Measurements from ENCODE around the gene NKD2.

NKD2 gene

DNA sequence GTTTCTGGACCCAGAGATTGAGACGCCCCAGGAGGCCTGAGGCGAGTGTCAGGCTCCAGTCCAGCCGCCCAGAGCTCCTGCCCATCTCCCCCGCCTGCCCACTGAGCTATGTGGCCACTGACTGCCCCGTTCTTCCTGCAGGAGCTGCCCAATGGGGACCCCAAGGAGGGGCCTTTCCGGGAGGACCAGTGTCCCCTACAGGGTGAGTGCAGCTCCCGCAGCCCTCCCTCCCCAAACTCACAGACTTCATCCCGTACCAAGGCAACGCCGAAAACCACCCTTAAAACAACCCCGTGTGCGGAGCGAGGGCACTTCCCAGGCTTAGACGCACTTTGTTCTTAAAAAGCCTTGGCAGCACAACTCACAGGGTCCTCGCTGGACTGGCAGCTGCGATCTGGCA is 23.4 kb downstream of the NKD2 start:
- no peak for DNase-seq

DNA sequence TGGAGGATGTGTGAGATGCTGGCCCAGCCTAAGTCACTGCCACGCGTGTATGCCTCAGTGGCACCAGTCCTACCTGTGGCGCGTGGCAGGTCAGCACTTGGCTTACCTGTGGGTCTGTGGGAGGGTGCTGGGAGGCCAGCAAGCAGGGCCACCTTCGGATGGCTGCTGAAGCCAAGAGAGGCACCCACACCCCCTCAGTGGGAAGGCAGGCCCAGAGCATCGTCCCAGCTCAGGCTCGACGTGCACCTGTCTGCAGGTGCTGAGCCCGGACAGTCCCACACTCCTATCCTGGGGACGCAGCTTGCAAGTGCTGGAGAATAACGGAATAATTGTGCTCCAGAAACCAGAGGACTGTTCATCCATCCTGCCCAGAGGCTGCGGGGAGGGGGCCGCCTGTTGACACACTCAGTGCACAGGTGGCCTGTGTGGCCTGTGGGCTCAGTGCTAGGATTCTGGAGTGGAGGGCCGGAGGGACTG is 24.0 kb downstream of the NKD2 start:
- DNase-seq: no peak

DNA sequence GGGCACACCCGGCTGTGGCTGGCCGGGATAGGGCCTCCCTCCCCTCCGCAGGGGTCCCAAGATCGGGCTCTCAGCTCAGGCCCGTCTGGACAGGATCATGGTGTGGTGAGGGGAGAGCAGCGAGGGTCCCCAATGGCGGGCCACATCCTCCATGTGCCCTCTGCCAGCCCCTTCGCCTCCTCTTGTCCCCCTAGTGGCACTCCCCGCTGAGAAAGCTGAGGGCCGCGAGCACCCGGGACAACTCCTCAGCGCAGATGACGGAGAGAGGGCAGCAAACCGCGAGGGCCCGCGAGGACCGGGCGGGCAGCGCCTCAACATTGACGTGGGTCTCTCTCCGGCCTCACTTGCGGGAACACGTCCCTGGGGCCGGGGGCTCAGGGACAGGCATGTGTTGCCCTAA is 24.6 kb downstream of the NKD2 start:
- no peak for DNase-seq

DNA sequence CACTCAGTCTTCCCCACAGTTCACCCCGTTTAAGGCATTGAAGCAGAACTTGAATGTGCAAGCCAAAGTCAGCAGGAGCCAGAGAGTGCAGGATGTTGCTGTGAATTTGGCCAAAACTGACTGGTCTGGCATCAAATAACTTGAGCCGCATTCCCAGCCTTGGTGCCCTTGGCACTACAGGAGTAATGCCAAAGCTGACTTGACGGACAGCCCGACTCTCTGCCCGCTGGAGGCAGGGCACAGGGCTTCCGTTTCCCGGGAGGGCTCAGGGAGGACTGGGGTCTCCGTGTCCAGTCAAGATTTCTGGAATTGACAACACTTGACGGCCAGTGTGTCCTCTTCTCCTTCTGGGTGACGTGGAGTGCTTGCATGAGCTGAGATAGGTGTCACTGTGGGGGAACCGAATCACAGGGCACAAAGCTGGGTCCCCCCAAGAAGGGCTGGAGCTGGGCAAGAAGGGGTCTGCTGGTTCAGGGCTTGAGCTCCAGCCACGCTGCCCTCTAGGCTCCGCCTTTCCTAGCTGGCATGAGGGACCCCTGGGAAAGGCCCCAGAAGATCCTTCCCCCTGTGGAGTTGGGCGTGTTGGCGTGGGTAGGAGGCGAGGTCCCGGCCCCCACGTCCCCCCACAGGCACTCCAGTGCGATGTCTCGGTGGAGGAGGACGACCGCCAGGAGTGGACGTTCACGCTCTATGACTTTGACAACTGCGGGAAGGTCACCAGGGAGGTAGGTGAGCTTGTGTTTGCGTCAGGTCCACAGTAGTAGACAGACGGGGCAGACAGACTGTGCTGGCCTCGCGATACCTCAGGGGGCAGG is 25.2 kb downstream of the NKD2 start:
- no peak for DNase-seq

DNA sequence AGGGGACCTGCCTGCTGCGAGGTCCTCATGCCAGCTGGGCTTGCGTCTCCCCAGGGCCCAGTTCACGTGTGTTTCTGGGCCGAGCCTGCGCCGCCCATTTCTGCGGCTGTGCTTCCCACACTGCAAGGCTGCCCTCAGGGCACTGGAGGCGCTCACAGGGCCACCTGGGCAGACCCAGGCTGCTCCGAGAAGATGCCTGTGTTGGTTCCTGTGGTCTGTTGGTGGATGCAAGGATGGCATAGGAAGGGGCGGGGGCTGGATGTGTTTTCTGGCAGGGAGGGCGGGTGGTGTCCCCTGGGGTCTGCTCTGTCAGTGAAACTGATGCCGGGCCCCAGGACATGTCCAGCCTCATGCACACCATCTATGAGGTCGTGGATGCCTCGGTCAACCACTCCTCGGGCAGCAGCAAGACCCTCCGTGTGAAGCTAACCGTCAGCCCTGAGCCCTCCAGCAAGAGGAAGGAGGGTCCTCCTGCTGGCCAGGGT is 25.9 kb downstream of the NKD2 start:
- DNase-seq: no peak

DNA sequence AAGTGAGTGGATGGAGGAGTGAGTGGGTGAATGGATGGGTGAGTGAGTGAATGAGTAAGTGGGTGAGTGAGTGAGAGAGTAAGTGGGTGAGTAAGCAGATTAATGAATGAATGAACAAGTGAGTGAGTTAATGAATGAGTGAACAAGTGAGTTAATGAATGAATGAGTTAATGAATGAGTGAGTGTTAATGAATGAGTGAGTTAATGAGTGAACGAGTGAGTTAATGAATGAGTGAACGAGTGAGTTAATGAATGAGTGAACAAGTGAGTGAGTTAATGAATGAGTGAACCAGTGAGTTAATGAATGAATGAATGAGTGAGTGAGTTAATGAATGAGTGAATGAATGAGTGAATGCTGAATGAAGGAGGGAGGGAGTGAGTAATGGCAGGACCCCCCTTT is 26.4 kb downstream of the NKD2 start:
- DNase-seq: no peak

DNA sequence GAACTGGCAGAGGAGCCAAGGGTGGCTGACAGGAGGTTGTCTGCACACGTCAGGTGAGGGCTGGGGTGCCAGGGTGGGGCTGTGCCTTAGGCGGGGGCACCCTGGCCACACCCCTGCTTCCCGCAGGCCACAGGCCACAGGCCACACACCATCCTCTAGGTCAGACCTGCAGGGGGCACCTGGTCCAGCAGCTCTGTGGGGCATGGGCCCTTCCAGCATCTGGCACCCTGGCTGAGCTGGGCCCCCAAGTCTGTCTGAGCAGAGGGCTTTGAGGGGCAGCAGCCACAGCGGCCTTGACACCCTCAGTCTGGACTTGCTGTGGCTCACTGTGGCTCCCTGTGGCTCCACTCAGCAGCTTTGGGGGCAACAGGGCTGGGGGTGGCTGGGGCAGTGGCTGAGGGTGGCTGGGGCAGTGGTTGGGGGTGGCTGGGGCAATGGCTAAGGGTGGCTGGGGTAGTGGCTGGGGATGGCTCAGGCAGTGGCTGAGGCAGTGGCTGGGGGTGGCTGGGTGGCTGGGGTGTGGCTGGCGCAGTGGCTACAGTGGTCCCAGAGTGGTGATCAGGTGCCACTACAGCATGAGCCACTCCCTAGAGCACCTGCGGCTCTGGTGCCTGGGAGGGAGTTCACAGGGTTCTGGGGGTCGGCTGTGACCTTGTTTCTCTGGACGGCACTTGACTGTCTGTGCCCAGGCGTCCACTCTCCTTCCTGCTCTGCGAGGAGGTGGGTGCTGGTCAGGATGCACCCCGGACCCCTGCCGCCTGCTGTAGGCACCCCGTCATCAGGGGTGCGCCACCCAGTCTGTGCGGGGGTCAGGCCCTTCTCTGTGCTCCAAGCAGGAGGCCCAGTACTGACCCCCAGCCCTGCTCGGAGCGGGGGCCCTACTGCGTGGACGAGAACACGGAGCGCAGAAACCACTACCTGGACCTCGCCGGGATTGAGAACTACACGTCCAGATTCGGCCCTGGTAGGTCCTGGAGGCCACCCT is 27.1 kb downstream of the NKD2 start:
- no peak for DNase-seq

DNA sequence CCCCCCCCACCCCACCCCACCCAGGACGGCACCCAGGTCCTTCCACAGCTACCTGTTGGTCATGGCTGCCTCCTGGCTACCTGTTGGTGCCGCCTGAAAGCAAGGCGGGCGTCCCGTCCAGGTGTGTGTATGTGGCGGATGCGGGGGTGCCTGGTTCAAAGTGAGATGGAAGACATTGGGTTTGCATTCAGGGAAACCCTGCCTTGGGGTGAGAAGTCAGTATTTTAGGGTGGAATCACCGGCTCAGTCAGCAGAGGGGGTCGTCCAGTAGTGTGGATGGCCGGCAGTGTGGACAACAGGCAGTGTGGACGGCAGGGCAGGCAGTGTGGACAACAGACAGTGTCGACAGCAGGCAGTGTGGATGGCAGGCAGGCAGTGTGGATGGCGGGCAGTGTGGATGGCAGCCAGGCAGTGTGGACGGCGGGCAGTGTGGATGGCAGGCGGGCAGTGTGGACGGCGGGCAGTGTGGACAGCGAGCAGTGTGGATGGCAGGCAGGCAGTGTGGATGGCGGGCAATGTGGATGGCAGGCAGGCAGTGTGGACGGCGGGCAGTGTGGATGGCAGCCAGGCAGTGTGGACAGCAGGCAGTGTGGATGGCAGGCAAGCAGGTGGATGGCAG is 28.0 kb downstream of the NKD2 start:
- DNase-seq: no peak

DNA sequence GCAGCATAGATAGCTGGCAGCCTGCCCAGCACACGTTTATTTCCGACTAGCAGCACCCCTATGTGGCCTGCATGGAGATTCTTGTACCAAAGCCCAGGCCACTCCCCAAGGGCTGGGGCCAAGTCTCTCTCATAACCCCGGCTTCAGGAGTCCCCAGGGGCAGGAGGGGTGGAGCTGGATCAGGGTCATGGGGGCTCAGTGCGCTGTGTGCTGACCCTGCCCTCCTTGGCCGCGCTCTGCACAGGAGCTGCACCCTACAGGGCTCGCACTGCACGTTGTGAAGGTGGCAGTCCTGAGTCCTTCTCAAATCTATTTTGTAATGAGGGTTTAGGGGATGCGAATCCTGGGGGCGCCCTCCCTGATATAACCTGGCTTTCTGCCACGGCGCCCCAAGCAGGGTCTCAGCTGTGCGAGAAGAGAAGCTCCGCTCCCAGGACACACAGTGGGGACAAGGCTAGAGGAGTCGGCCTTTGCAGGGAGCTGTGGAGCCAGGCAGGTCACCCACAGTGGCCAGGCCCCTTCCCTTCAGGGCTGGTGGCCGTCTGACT is 28.6 kb downstream of the NKD2 start:
- no peak for DNase-seq

DNA sequence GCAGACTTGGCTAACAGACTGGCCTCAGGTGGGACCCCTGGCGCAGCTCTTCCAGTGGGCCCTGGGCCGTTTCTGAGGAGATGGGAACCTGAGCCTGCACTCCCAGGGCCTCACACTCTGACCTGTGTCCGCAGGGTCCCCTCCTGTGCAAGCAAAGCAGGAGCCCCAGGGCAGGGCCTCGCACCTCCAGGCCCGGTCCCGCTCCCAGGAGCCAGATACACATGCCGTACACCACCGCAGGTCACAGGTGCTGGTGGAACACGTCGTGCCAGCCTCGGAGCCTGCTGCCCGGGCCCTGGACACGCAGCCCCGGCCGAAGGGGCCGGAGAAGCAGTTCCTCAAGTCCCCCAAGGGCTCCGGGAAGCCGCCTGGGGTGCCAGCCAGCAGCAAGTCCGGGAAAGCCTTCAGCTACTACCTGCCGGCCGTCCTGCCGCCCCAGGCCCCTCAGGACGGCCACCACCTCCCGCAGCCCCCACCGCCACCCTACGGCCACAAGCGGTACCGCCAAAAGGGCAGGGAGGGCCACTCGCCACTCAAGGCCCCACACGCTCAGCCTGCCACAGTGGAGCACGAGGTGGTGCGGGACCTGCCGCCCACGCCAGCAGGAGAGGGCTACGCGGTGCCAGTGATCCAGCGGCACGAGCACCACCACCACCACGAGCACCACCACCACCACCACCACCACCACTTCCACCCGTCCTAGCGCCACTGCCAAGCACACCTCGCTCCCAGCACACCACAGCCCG is 29.2 kb downstream of the NKD2 start:
- DNase-seq: no peak

DNA sequence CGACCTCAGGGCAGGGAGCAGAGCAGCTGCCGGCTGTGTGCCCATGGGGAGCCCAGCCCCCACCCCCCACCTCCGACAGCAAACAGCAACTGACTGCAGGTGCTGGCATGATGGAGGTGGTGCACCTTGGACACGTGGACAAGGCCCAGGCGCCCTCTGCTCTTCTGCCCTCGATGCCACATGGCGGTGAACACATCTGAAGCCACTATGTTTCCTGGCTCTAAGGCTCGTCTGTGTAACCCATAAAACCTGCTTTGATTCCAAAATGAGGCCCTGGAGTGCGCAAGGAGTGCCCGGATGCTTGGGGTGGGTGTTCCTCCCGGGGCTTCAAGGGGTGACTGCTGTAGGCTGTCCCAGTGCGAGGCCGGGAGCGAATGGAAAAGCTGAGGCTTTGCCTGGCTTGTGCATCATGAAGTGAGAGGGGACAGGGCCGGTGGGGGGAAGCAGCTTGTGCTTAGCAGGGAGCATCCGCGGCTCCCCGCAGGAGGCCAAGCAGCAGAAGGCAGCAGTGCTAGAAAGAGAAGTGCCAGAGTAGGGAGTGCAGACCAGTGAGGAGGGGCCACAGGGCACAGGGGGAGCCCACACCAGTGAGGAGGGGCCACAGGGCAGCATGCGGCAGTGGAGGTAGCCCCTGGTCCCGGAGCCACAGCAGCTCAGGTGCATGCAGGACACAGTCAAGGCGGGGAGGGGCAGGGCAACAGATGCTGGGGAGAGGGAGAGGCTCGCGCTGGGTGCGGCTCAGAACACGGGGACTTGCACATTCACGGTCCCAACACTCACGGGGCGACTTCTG is 30.0 kb downstream of the NKD2 start:
- no peak for DNase-seq

DNA sequence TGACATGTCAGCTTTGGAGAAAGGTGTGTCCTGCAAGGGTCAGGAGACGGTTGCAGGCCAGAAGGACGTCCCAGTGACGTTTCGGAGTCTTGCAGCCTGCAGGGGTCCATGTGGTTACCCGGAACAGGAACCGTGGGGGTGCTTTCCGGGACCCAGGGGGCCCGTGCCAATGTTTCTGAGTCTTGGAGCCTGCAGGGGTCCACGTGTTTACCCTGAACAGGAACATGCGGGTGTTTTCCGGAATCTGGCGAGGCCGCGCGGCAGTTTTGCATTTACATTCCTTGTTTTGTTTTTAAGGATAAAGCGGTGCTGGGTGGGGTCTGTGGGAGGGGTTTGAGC is 30.6 kb downstream of the NKD2 start:
- no peak for DNase-seq

DNA sequence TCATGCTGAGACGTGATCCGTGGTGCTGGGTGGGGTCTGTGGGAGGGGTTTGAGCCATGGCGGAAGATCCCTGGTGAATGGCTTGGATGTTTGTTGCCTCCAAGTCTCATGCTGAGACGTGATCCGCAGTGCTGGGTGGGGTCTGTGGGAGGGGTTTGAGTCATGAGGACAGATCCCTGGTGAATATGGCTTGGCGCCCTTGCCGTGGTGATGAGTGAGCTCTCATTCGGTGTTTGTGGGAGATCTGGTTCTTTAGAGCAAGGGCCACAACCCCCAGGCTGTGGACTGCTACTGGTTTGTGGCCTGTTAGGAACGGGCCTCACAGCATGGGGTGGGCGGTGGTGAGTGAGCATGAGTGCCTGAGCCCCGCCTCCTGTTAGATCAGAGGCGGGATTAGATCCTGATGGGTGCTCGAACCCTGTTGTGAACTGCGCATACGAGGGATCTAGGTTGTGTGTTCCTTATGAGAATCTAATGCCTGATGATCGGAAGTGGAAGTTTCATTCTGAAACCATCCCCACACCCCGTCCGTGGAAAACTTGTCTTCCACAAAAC is 31.2 kb downstream of the NKD2 start:
- DNase-seq: no peak

DNA sequence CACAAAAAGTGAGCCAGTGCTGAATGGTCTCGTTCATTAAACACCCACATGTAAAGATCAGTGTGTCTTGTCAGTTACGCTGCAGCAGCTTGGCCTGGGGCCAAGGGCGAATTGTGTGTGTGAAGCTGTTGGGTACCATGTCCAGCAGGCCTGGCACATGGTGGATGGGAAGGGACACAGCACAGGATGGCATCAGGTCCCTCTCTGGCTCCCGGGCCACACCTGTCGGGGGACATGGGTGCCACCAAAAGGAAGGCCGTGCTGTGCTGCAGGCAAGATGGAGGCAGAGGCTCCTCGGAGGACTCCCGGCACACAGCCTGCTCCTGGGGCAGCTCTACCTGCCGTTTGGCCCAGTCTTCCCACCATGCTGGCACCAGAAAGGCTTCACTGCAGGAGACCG is 32.0 kb downstream of the NKD2 start:
- no peak for DNase-seq

DNA sequence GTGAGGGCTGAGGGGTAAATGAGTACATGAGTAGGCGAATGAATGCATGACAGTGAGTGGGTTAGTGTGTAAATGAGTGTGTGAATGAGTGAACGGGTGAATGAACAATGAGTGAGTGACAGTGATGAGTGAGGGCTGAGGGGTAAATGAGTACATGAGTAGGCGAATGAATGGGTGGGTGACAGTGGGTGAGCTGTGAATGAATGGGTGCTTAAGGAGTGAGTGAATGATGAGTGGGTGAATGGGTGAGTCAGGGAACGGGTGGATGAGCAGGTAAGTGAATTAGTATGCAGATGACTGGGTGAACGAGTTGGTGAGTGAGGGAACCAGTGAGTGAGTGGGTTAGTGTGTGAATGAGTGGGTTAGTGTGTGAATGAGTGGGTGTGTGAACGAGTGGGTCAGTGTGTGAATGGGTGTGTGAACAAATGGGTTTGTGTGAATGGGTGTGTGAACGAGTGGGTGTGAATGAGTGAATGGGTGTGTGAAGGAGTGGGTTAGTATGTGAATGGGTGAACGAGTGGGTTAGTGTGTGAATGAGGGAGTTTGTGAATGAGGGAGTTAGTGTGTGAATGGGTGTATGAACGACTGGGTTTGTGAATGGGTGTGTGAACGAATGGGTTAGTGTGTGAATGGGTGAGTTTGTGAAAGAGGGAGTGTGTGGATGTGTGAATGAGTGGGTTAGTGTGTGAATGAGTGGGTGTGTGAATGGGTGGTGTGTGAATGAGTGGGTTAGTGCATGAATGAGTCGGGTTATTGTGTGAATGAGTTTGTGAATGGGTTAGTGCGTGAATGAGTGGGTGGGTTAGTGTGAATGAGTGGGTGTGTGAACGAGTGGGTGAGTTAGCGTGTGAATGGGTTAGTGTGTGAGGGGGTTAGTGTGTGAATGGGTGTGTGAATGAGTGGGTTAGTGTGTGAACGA is 32.9 kb downstream of the NKD2 start:
- DNase-seq: no peak

DNA sequence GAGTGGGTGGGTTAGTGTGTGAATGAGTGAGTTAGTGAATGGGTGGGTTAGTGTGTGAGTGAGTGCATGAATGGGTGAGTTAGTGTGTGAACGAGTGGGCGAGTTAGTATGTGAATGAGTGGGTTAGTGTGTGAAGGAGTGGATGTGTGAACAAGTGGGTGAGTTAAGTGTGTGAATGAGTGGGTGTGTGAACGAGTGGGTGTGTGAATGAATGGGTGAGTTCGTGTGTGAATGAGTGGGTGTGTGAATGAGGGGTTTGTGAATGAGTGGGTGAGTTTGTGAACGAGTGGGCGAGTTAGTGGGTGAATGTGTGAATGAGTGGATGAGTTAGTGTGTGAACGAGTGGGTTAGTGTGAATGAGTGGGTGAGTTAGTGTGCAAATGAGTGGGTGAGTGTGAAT is 34.0 kb downstream of the NKD2 start:
- DNase-seq: no peak

DNA sequence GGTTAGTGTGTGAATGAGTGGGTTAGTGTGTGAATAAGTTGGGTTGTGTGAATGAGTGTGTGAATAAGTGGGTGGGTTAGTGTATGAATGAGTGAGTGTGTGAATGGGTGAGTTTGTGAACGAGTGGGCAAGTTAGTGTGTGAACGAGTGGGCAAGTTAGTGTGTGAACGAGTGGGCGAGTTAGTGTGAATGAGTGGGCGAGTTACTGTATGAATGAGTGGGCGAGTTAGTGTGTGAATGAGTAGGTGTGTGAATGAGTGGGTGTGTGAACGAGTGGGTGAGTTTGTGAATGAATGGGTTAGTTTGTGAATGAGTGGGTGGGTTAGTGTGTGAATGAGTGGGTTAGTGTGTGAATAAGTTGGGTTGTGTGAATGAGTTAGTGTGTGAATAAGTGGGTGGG is 34.7 kb downstream of the NKD2 start:
- no peak for DNase-seq

DNA sequence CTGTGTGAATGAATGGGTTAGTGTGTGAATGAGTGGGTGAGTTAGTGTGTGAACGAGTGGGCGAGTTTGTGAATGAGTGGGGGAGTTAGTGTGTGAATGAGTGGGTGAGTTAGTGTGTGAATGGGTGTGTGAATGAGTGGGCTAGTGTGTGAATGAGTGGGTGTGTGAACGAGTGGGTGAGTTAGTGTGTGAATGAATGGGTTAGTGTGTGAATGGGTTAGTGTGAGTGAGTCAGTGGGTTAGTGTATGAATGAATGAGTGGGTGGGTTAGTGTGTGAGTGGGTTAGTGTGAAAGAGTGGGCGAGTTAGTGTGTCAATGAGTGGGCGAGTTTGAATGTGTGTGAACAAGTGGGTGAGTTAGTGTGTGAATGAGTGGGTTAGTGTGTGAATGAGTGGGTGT is 35.5 kb downstream of the NKD2 start:
- DNase-seq: no peak

DNA sequence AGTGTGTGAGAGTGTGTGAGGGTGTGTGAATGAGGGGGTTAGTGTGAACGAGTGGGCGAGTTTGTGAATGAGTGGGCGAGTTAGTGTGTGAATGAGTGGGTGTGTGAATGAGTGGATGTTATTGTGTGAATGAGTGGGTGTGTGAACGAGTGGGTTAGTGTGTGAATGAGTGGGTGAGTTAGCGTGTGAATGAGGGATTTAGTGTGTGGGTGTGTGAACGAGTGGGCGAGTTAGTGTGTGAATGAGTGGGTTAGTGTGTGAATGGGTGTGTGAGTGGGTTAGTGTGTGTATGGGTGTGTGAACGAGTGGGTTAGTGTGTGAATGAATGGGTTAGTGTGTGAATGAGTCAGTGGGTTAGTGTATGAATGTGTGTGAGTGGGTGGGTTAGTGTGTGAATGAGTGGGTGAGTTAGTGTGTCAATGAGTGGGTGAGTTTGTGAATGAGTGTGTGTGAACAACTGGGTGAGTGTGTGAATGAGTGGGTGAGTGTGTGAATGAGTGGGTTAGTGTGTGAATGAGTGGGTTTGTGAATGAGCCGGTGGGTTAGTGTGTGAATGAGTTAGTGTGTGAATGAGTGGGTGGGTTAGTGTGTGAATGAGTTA is 37.5 kb downstream of the NKD2 start:
- no peak for DNase-seq

Measured in hematopoietic multipotent progenitor cell treated with erythropoietin and hydrocortisone succinate and interleukin-3 and kit ligand, for 6 days (in vitro differentiated cells).